A673 (cell line): ENCODE measurements around the gene CBLC. TPM values are rescaled to one million over a fixed set of nuclear protein-coding genes. Genes with fewer than 3 reads are reported as not detected.

ENCODE experiments used
- BruUV-seq: library from RNA; stranded (reverse); fragments of 400-500 nt; replicated peaks from 2 replicates; lab custom pipeline; 2021; lab: Mats Ljungman, UMichigan
- CTCF ChIA-PET: fragments of 300-600 bp; sonication (Branson Sonifier 250); formaldehyde crosslinking; loops from one replicate; lab custom pipeline; 2022; ENCODE audit warnings: antibody characterized with exemption; lab: Charles Lee
- POLR2A ChIA-PET: fragments of 300-600 bp; sonication (Branson Sonifier 250); formaldehyde crosslinking; loops from one replicate; lab custom pipeline; 2022; ENCODE audit warnings: antibody characterized with exemption; ENCODE audit not compliant: low non-redundant PET; lab: Charles Lee
- DNase-seq: peaks from one replicate; pipeline ENCODE4 v3.0.0-alpha.2; 2015; ENCODE audit warnings: low spot score
- H3K27ac ChIP-seq: fragments of 200-600 bp; sonication (generic); 2 replicates; pipeline ENCODE4 v1.5.1; 2016; ENCODE audit warnings: mixed run types, low read depth, mild to moderate bottlenecking, mixed read lengths, antibody characterized with exemption, low read length; ENCODE audit not compliant: poor library complexity, severe bottlenecking
- H3K27me3 ChIP-seq: fragments of 200-600 bp; sonication (generic); replicated peaks from 2 replicates; pipeline ENCODE4 v1.6.1; 2017; ENCODE audit warnings: mixed run types, low read depth, mild to moderate bottlenecking, mixed read lengths, antibody characterized with exemption, low read length; ENCODE audit not compliant: insufficient read depth, poor library complexity
- H3K36me3 ChIP-seq: fragments of 200-600 bp; sonication (generic); 2 replicates; pipeline ENCODE4 v1.6.1; 2016; ENCODE audit warnings: mixed run types, mild to moderate bottlenecking, mixed read lengths, antibody characterized with exemption, low read length; ENCODE audit not compliant: insufficient read depth, poor library complexity, severe bottlenecking
- H3K4me1 ChIP-seq: fragments of 200-600 bp; sonication (generic); 2 replicates; pipeline ENCODE4 v1.6.1; 2017; ENCODE audit warnings: mixed run types, mild to moderate bottlenecking, mixed read lengths, antibody characterized with exemption, low read length; ENCODE audit not compliant: insufficient read depth, poor library complexity, severe bottlenecking
- H3K4me3 ChIP-seq: fragments of 200-600 bp; sonication (generic); 2 replicates; pipeline ENCODE4 v1.5.1; 2016; ENCODE audit warnings: low read depth, mixed run types, mild to moderate bottlenecking, mixed read lengths, low read length; ENCODE audit not compliant: poor library complexity, severe bottlenecking
- H3K9me3 ChIP-seq: fragments of 200-600 bp; sonication (generic); 2 replicates; pipeline ENCODE4 v1.6.1; 2016; ENCODE audit warnings: mixed run types, low read depth, mild to moderate bottlenecking, mixed read lengths, antibody characterized with exemption, low read length; ENCODE audit not compliant: poor library complexity, severe bottlenecking
- EZH2 ChIP-seq: fragments of 200-600 bp; sonication (generic); IDR thresholded peaks from 2 replicates; pipeline ENCODE4 v1.6.1; 2017; ENCODE audit warnings: borderline replicate concordance, low read depth, mild to moderate bottlenecking, mixed read lengths, antibody characterized with exemption, low read length; ENCODE audit not compliant: poor library complexity, severe bottlenecking
- intact Hi-C: fragments of 100-400 bp; cut with micrococcal nuclease; formaldehyde crosslinking; loops from one replicate; pipeline ENCODE4 v1.10.0; 2022; ENCODE audit not compliant: unreplicated experiment
- total RNA-seq: library from RNA; stranded (reverse); gene quantifications from 2 replicates; pipeline ENCODE4 v1.2.3, GENCODE V29; 2021
- TF ChIP-seq, protein P1 (sequence below): fragments of 300-800, 200-600 bp; sonication (generic); conservative IDR thresholded peaks from 2 replicates; pipeline ENCODE4 v1.5.1; 2017; ENCODE audit warnings: low read depth, mild to moderate bottlenecking, antibody characterized with exemption, low read length, moderate library complexity, mixed read lengths

The CBLC gene
- total RNA-seq, 1 experiment from 2014 or later = not detected

DNA sequence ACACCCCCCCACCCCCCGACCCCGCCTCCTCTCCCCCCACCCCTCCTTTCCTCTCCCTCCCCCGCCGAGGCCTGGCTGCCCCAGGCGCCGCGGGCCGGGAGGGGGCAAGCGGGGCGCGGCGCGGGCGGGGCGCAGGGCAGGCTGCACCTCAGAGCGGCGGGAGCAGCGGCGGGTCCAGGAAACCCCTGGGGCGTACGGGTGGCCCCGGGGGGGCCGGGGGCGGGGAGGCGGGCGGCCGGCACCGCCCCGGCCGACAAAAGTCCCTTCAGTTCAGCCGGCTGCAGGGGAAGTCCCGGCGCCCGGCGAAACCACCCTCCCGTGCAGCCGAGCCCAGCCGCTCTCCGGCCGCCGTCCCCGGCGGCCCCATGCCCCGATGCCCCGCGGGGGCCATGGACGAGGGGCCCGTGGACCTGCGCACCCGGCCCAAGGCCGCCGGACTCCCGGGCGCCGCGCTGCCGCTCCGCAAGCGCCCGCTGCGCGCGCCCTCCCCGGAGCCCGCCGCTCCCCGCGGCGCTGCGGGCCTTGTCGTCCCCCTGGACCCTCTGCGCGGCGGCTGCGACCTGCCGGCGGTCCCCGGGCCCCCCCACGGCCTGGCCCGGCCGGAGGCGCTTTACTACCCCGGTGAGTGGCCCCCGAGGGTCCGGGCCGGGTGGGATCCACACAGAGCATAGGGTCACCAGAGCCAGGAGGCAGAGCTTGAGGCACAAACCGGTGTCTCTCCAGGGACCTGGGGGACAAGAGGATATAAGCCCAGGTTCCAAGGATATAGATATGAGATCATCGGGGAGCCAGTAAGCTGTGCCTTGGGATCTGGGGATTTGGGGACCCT, 29.1 kb upstream of the CBLC start, which contains the start of gene BCL3:
TSS of gene BCL3 (plus strand) at position 283 of the 829 bp plus-strand sequence. CDS start at position 366, 83 bp downstream.
- BruUV-seq = no TSS peak

DNA sequence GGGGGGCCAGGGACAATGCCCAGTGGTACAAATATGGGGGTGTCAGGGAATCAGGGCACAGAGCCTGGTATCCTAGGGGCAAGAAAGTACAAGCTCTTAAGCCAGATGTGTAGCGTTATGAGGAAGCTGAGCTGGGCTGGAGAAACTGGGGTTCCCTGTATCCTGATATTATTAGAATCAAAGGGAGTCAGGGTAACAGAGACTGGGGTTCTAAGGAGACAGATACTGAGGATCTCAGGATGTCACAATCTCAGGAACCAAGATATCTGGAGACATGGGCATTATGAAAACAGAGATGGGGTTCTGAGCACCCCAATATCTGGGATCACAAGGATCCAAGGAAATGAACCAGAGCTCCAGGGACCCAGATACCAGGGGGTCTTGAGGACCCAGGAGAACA, 28.4 kb upstream of the CBLC start:
- TF ChIP-seq EZH2 = no peak
- TF ChIP-seq, protein P1, sequence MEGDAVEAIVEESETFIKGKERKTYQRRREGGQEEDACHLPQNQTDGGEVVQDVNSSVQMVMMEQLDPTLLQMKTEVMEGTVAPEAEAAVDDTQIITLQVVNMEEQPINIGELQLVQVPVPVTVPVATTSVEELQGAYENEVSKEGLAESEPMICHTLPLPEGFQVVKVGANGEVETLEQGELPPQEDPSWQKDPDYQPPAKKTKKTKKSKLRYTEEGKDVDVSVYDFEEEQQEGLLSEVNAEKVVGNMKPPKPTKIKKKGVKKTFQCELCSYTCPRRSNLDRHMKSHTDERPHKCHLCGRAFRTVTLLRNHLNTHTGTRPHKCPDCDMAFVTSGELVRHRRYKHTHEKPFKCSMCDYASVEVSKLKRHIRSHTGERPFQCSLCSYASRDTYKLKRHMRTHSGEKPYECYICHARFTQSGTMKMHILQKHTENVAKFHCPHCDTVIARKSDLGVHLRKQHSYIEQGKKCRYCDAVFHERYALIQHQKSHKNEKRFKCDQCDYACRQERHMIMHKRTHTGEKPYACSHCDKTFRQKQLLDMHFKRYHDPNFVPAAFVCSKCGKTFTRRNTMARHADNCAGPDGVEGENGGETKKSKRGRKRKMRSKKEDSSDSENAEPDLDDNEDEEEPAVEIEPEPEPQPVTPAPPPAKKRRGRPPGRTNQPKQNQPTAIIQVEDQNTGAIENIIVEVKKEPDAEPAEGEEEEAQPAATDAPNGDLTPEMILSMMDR = no peak
- POLR2A ChIA-PET = no interaction called here
- Histone ChIP-seq H3K9me3 (no peaks in the 10 kb centered on the region), H3K36me3 (no peaks in the 10 kb centered on the region), H3K4me3 (peak overlapping the region; percentile 67), H3K4me1 (peaks cover 37% of the 10 kb centered on the region), H3K27ac (peak overlapping the region; percentile 67), H3K27me3 (no peaks in the 10 kb centered on the region)
- no peak for DNase-seq
- CTCF ChIA-PET = interaction anchor here (0.6 to 1.0 kb wide), 2 partner anchors 12 to 25 kb away, joined by 4 to 5 read pairs; no protein-coding TSS in a partner anchor
- BruUV-seq = TSS peak; percentile 44
- intact Hi-C loops = no loop called here

More for the DNA sequence above, 29.1 kb upstream of the CBLC start, which contains the start of gene BCL3:
- Histone ChIP-seq H3K36me3 (no peaks in the 10 kb centered on the region), H3K4me1 (peaks cover 30% of the 10 kb centered on the region), H3K4me3 (peak within 1 kb of the TSS; percentile 67), H3K27me3 (no peaks in the 10 kb centered on the region), H3K9me3 (no peaks in the 10 kb centered on the region), H3K27ac (peak within 1 kb of the TSS; percentile 74)
- intact Hi-C loops = no loop called here
- no peak for DNase-seq
- POLR2A ChIA-PET = no interaction called here
- no peak for TF ChIP-seq EZH2
- TF ChIP-seq, protein P1 = no peak
- CTCF ChIA-PET = interaction anchor here (0.6 to 1.0 kb wide), 2 partner anchors 25 to 160 kb away, joined by 3 to 4 read pairs; no protein-coding TSS in a partner anchor

DNA sequence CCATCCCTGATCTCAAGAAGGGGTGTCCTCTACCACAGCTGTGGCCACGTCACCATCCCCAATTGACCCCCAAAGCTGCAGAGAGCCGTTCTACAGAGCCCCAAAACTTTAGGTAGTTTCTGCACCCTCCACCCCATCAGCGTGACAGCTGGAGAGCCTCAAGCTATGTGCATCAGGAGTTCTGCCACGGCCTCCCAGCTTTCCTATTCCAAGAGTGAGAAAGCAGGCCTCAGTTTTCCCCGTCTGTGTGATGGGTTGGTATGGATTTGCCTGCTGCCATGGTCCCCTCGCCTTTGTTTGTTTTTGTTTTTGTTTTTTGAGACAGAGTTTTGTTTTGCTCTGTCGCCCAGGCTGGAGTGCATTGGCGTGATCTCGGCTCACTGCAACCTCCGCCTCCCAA, 27.7 kb upstream of the CBLC start:
- Histone ChIP-seq H3K9me3 (no peaks in the 10 kb centered on the region), H3K4me1 (peaks cover 40% of the 10 kb centered on the region), H3K27me3 (no peaks in the 10 kb centered on the region), H3K36me3 (no peaks in the 10 kb centered on the region), H3K4me3 (no peak overlapping the region), H3K27ac (no peak overlapping the region)
- ChIA-PET CTCF (interaction anchor here (0.6 kb wide), 1 partner anchor 35 kb away, joined by 12 read pairs; no protein-coding TSS in a partner anchor), POLR2A (no interaction called here)
- intact Hi-C loops = no loop called here
- BruUV-seq = no TSS peak
- no peak for TF ChIP-seq EZH2
- TF ChIP-seq, protein P1 = no peak
- DNase-seq = no peak
